Effector memory CD8-positive, alpha-beta T cell (primary cell): ENCODE measurements around the gene MRLN.

Source experiments
- ATAC-seq: fragments of 150-1000 bp; cut with Tn5 transposase; replicated peaks from 2 replicates; pipeline ENCODE4 v1.10.0; 2021; ENCODE audit warnings: mild to moderate bottlenecking, moderate library complexity
- DNase-seq, 3 experiments: peaks; one replicate each; pipeline ENCODE4 v3.0.0; 2021
- H3K27ac Mint-ChIP-seq, 2 donors: one replicate each; pipeline ENCODE4 v1.8.0; 2022; ENCODE audit warnings: mild to moderate bottlenecking in 2 of 2, mixed read lengths in 2 of 2, moderate library complexity in 2 of 2
- H3K27me3 Mint-ChIP-seq, 2 donors: one replicate each; pipeline ENCODE4 v1.8.0; 2022; ENCODE audit warnings: mixed read lengths in 2 of 2
- H3K36me3 Mint-ChIP-seq: one replicate; pipeline ENCODE4 v1.8.0; 2022; ENCODE audit warnings: mild to moderate bottlenecking, moderate library complexity, mixed read lengths; ENCODE audit not compliant: insufficient read depth
- H3K4me1 Mint-ChIP-seq, 2 donors: one replicate each; pipeline ENCODE4 v1.8.0; 2022; ENCODE audit warnings: low read depth in 2 of 2, mixed read lengths in 2 of 2
- H3K4me3 Mint-ChIP-seq, 2 donors: one replicate each; pipeline ENCODE4 v1.8.0; 2022; ENCODE audit warnings: mild to moderate bottlenecking in 2 of 2, mixed read lengths in 2 of 2, moderate library complexity in 2 of 2
- H3K9me3 Mint-ChIP-seq, 2 donors: one replicate each; pipeline ENCODE4 v1.8.0; 2022; ENCODE audit warnings: mixed read lengths in 2 of 2

MRLN gene

DNA sequence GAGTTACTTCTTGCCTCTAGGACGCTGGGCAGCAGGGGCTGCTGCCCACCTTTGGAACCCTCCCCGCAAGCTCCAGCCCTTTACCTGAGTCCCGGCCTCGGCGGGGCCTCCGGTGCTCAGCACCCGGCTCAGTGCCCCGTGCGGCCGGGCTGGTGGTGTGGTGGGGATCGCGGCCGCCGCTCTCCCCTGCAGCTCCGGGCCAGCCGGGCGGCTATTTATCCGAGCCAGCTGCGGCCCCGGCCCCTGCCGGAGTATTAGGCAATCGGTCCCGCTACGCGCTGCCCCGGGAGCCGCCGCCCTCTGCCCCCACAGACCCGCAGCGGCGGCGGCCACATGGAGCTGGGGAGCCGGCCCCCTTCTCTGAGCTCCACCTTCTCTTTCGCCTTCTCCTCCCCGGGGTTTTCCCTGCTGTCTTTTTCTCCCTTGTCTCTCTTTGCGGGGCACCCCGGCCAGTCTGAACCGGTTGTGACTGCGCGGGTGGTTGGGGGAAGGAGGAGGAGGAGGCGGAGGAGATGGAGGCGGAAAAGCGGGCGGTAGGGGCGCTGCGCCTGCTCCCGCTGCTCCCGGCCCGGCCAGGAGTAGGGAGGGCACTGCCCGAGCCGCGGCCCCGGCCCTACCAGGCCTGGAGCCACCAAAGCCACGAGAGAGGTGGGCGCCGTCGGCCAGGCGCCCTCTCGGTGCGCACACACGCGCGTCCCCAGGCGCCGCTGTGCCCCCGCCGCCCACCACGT, 43.7 kb downstream of the MRLN start, which contains the start of gene SLC16A9:
TSS of gene SLC16A9 (minus strand) at position 456 of the 731 bp plus-strand sequence. CDS start 25,559 bp downstream, outside the sequence.
- no peaks in the 10 kb centered on the region for H3K9me3 Mint-ChIP-seq
- no peak within 1 kb of the TSS for H3K27ac Mint-ChIP-seq
- H3K4me3 Mint-ChIP-seq, result peak within 1 kb of the TSS in 1 of 2 donors; percentile 19
- H3K36me3 Mint-ChIP-seq, result no peaks in the 10 kb centered on the region
- H3K4me1 Mint-ChIP-seq, result no peaks in the 10 kb centered on the region
- H3K27me3 Mint-ChIP-seq, result peaks cover 60 to 92% of the 10 kb centered on the region in 2 donors
- ATAC-seq (no peak), DNase-seq (no peak)

DNA sequence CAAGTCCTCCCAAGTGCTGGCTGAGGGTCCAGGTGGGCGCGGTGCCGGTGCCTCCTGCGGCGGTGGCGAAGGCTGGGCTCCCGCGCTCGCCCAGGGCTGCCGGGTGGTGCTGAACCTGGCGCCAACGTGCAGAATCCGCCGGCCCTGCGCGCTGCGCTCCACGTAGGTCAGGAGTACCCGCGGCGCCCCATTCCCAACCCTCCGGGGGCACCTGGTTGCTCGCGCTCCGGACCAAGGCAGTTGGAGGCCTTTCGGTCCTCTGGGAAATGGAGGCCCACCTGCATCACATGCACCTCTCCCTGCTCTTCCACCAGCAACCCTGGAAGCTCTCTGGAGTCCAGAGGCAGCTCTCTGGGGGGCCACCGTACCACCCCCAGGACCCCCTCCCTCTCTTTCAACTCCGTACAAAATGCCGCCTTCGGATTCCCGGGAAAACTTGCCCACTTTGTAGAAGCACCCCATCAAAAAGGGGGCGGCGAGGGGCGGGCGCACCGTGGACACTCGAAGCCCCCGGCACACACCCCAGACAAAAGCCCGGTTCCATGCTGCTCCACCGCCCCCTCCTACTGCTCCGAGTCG, 44.4 kb downstream of the MRLN start:
- no peaks in the 10 kb centered on the region for H3K4me1 Mint-ChIP-seq
- DNase-seq (no peak), ATAC-seq (no peak)
- peak overlapping the region in 1 of 2 donors; percentile 19 for H3K4me3 Mint-ChIP-seq
- H3K27me3 Mint-ChIP-seq, result peaks cover 58 to 92% of the 10 kb centered on the region in 2 donors
- H3K36me3 Mint-ChIP-seq, result no peaks in the 10 kb centered on the region
- H3K9me3 Mint-ChIP-seq, result no peaks in the 10 kb centered on the region
- H3K27ac Mint-ChIP-seq, result no peak overlapping the region

DNA sequence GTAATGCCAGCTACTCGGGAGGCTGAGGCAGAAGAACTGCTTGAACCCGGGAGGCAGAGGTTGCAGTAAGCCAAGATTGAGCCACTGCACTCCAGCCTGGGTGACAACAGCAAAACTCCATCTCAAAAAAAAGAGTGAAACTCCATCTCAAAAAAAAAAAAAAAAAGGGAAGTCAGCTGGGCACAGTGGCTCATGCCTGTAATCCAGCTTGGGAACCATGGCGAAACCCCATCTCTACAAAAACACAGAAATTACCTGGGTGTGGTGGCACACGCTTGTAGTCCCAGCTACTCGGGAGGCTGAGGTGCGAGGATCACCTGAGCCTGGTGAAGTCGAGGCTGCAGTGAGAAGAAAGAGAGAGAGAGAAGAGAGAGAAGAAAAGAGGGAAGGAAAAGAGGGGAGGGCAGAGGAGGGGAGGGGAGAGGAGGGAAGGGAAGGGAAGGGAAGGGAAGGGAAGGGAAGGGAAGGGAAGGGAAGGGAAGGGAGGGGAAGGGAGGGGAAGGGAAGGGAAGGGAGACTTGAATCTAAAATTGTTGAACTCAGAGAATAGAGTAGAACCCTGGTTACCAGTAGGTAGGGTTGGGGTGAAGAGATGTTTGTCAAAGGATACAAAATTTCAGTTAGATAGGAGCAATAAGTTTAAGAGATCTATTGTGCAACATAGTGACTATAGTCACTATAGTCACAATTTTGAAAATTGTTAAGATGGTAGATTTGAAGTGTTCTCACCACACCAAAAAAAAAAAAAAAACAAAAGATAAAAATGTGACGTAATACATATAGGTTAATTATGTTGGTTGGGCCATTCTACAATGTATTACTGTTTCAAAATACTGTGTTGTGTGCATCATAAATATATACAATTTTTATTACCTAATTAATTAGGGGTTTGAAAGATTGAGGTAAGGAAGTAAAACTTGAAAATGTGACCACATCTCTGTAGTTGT, 46.1 kb downstream of the MRLN start:
- Mint-ChIP-seq H3K4me3 (no peak overlapping the region), H3K36me3 (no peaks in the 10 kb centered on the region), H3K27me3 (peaks cover 50 to 77% of the 10 kb centered on the region in 2 donors), H3K9me3 (no peaks in the 10 kb centered on the region), H3K4me1 (no peaks in the 10 kb centered on the region), H3K27ac (no peak overlapping the region)
- ATAC-seq (no peak), DNase-seq (no peak)

DNA sequence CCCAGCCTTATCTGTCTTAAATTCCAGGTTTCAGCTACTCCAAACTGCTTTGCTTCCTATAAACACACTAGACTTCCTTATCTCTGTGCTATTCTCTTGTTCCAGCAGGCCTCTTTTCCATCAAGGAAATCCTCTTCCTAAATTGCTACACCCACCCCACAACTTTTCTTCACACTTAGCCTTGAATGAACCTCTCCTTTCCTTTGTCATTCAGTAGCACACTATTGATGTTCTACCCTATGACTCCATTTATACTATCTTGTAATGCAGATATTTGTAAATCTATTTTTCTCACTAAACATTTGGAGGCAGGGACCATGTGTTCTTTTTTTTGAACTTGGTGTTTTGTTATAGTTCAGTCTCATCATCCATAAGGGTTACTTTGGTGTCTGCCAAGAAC, 47.3 kb downstream of the MRLN start:
- ATAC-seq (no peak), DNase-seq (no peak)
- Mint-ChIP-seq H3K27ac (no peak overlapping the region), H3K36me3 (no peaks in the 10 kb centered on the region), H3K4me3 (no peak overlapping the region), H3K9me3 (no peaks in the 10 kb centered on the region), H3K4me1 (no peaks in the 10 kb centered on the region), H3K27me3 (peaks cover 49 to 76% of the 10 kb centered on the region in 2 donors)

DNA sequence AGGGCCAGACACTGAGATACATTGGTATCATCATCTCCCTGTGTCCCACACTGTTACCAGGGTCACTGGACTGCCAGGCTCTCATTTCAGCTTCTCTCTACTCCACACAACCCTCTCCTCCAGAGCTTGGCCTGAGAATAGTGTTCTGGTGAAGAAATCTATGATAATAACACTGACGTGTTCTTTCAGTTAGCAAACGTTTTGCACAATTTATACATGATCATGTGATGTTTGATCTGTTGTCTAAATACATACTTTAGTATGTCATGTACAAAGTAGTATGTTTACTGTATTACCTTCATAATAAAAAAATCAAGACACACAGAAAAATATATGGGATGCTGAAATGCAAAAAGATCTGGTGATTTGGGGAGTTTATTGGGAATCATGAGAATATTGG, 48.6 kb downstream of the MRLN start:
- Mint-ChIP-seq H3K27ac (no peak overlapping the region), H3K27me3 (peaks cover 46 to 78% of the 10 kb centered on the region in 2 donors), H3K9me3 (no peaks in the 10 kb centered on the region), H3K36me3 (no peaks in the 10 kb centered on the region), H3K4me3 (no peak overlapping the region), H3K4me1 (no peaks in the 10 kb centered on the region)
- DNase-seq (no peak), ATAC-seq (no peak)

DNA sequence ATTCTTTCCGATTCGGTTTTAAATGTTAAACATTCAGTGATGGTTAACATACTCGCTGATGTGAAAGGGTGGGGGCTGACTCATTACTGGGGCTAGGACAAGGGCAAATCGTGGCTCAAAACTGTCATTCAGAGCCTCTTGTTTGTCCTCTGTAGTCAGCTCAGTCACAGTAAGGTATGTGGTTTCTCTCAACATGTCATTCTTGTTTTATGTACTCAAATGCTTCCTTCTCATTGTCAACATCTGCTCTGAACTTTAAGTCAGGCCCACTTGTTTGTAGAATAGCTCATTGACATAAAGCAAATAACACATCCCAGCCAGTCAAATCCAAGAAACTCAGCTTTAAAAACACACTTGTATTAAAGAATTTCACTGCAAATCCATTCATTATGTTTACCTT, 50.9 kb downstream of the MRLN start:
- peaks cover 47 to 70% of the 10 kb centered on the region in 2 donors for H3K27me3 Mint-ChIP-seq
- no peak overlapping the region for H3K4me3 Mint-ChIP-seq
- no peaks in the 10 kb centered on the region for H3K9me3 Mint-ChIP-seq
- no peaks in the 10 kb centered on the region for H3K36me3 Mint-ChIP-seq
- ATAC-seq, result no peak
- DNase-seq, result no peak
- no peaks in the 10 kb centered on the region for H3K4me1 Mint-ChIP-seq
- H3K27ac Mint-ChIP-seq, result no peak overlapping the region

DNA sequence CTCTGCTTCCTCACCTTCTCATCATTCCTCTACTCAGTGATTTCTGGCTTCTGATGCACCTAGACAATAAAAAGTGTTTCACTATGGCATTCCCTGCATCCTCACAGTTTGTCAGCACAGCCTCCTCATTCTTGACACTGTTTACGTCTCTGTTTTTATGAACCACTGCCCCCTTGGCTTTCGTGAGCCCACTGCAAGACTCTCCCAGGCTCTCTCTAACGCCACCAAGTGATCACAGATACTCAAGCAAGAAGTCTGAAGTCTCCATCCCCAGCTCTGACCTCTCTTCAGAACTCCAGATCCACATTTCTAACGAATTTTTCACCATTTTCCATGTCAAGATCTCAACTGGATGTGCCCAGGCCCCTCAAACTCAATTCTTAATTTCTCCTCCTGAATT, 52.5 kb downstream of the MRLN start:
- ATAC-seq (no peak), DNase-seq (no peak)
- H3K27ac Mint-ChIP-seq, result no peak overlapping the region
- H3K36me3 Mint-ChIP-seq, result no peaks in the 10 kb centered on the region
- no peaks in the 10 kb centered on the region for H3K4me1 Mint-ChIP-seq
- peaks cover 34 to 54% of the 10 kb centered on the region in 2 donors for H3K27me3 Mint-ChIP-seq
- H3K4me3 Mint-ChIP-seq, result no peak overlapping the region
- no peaks in the 10 kb centered on the region for H3K9me3 Mint-ChIP-seq

DNA sequence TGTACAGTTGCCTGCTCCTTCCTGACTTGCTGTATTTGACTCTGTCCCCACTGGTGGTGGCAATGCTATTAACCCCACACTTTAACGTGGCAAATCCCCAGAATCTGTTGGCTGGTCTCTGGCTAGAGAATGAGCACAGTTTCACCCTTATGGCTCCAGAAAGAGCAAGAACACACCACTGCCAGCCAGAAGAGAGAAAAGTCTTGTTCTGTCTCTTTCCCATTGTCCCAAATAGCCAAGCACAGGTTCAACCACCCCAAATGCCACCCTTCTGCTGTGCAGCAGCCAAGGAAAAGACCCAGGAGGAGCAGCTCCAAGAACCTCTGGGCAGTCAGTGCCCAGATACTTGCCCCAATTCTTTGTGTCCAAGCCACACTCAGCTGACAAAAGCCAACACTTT, 54.9 kb downstream of the MRLN start:
- Mint-ChIP-seq H3K9me3 (no peaks in the 10 kb centered on the region), H3K36me3 (no peaks in the 10 kb centered on the region), H3K4me3 (no peak overlapping the region), H3K4me1 (no peaks in the 10 kb centered on the region), H3K27ac (no peak overlapping the region), H3K27me3 (peaks cover 28 to 33% of the 10 kb centered on the region in 2 donors)
- DNase-seq, result no peak
- no peak for ATAC-seq

DNA sequence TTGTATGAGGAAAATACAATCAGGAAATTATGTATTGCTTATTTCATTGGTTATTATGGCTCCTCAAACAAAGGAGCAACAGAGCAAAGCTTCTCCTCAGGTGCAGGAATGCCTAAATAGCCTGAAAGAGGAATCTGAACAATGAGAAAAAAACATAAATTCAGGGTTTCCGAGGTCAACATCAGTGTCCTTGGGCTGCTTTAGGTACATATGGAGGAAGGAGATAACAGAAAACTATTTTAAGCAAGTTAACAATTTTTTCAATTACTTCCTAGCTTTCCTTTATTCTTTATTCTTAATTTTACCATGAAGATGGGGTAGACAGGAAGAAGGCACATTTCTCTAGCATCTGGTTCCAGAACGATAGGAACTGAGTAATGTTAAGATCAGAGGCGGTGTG, 57.6 kb downstream of the MRLN start:
- H3K36me3 Mint-ChIP-seq, result no peaks in the 10 kb centered on the region
- no peak overlapping the region for H3K4me3 Mint-ChIP-seq
- H3K9me3 Mint-ChIP-seq, result no peaks in the 10 kb centered on the region
- no peak overlapping the region for H3K27ac Mint-ChIP-seq
- peaks cover 14 to 18% of the 10 kb centered on the region in 2 donors for H3K27me3 Mint-ChIP-seq
- DNase-seq, result no peak
- no peak for ATAC-seq
- no peaks in the 10 kb centered on the region for H3K4me1 Mint-ChIP-seq

DNA sequence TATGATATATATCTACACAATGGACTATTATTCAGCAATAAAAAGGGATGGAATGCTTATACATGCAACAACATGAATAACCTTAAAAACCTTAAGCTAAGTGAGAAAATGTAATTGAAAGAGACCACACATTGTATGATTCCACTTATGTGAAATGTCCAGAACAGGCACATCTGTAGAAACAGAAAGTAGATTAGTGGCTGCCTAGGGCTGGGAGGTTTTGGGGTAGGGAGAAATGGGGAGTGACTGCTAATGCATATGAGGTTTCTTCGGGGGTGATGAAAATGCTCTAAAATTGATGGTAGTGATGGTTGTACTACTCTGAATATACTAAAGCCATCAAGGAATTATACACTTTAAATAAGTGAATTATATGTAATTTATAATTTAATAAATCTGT, 58.3 kb downstream of the MRLN start:
- no peak for ATAC-seq
- H3K4me3 Mint-ChIP-seq, result no peak overlapping the region
- no peaks in the 10 kb centered on the region for H3K4me1 Mint-ChIP-seq
- H3K27ac Mint-ChIP-seq, result no peak overlapping the region
- H3K36me3 Mint-ChIP-seq, result no peaks in the 10 kb centered on the region
- H3K27me3 Mint-ChIP-seq, result peaks cover 12 to 17% of the 10 kb centered on the region in 2 donors
- DNase-seq, result no peak
- H3K9me3 Mint-ChIP-seq, result no peaks in the 10 kb centered on the region

DNA sequence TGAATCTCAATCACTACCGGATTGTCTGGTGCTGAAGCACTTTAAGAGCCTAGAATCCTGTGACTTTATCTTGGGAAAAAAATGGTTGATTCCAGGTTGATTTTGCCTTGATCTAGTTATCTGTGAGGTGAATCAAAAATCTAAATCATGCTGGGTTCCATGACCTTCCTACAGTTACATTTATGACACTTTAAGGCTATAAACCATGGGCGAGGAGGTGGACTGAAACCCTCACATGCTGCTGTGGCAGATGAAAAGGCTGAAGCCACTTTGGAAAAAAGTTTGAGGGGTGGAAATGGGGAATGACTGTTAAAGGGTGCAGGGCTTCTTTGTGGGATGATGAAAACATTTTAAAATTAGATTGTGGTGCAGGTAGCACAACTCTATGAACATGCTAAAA, 61.1 kb downstream of the MRLN start:
- H3K9me3 Mint-ChIP-seq, result no peaks in the 10 kb centered on the region
- no peak overlapping the region for H3K27ac Mint-ChIP-seq
- no peaks in the 10 kb centered on the region for H3K4me1 Mint-ChIP-seq
- no peaks in the 10 kb centered on the region for H3K36me3 Mint-ChIP-seq
- H3K4me3 Mint-ChIP-seq, result no peak overlapping the region
- peaks cover 16% of the 10 kb centered on the region in 2 donors for H3K27me3 Mint-ChIP-seq
- no peak for DNase-seq
- no peak for ATAC-seq

DNA sequence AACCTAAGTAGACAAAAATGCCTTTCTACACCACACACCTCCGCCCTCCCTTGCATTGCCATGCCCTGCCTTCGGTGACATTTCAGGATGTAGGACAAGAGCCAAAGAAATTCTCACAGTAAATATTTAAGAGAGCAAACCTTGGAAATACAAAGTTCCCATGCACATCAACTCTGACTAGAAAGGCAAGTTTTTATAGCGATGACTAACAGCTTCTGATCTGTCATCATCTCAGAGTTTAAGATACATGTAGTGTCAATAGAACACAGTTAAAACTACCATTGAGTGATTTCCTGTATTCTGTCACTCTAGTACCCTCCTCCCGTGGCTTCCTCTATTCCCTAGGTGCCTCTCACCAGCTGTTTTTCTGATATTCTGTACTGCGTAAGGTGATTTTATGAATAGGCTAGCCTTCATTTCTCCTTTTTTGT, 64.3 kb downstream of the MRLN start:
- DNase-seq (no peak), ATAC-seq (no peak)
- H3K27ac Mint-ChIP-seq, result no peak overlapping the region
- peaks cover 16 to 25% of the 10 kb centered on the region in 2 donors for H3K27me3 Mint-ChIP-seq
- no peaks in the 10 kb centered on the region for H3K36me3 Mint-ChIP-seq
- no peak overlapping the region for H3K4me3 Mint-ChIP-seq
- no peaks in the 10 kb centered on the region for H3K9me3 Mint-ChIP-seq
- no peaks in the 10 kb centered on the region for H3K4me1 Mint-ChIP-seq

DNA sequence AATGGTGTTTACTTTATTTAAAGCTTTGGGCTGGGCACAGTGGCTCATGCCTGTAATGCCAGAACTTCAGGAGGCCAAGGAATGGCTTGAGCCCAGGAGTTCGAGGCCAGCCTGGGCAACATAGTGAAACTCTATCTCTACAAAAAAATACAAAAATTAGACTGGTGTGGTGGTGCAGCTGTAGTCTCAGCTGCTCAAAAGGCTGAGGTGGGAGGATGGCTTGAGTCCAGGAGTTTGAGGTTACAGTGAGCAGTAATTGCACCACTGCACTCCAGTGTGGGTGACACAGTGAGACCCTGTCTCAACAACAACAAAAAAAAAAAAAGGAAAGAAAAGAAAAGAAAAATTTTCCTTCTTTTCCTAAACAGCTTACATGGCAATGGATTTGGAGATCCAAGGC, 65.6 kb downstream of the MRLN start:
- H3K27me3 Mint-ChIP-seq, result peaks cover 16 to 25% of the 10 kb centered on the region in 2 donors
- DNase-seq, result no peak
- no peaks in the 10 kb centered on the region for H3K9me3 Mint-ChIP-seq
- no peak overlapping the region for H3K4me3 Mint-ChIP-seq
- no peaks in the 10 kb centered on the region for H3K36me3 Mint-ChIP-seq
- no peak for ATAC-seq
- H3K4me1 Mint-ChIP-seq, result no peaks in the 10 kb centered on the region
- no peak overlapping the region for H3K27ac Mint-ChIP-seq
